HepG2 (cell line): ENCODE results near the gene ITPK1. TPM values are rescaled to one million over a fixed set of nuclear protein-coding genes. Genes with fewer than 3 reads are reported as not detected.

ENCODE experiments used
- ARNT2 ChIP-seq: sonication (generic); formaldehyde crosslinking; IDR thresholded peaks from 2 replicates; pipeline ENCODE4 v1.8.0; 2022; ENCODE audit warnings: mild to moderate bottlenecking, low read depth, missing genetic modification reagents, moderate library complexity
- DNMT3B ChIP-seq: conservative IDR thresholded peaks from 2 replicates; pipeline ENCODE4 v1.6.1; 2016; ENCODE audit warnings: missing biosample characterization, control low read depth
- MTERF4 ChIP-seq: sonication (generic); formaldehyde crosslinking; IDR thresholded peaks from 2 replicates; pipeline ENCODE4 v1.8.0; 2023; ENCODE audit warnings: mild to moderate bottlenecking, missing genetic modification reagents
- MTF1 ChIP-seq: sonication (generic); formaldehyde crosslinking; IDR thresholded peaks from 2 replicates; pipeline ENCODE4 v1.5.0; 2020; ENCODE audit warnings: missing genetic modification reagents
- MXD4 ChIP-seq: IDR thresholded peaks from 2 replicates; pipeline ENCODE4 v1.6.1; 2016; ENCODE audit warnings: mild to moderate bottlenecking, missing biosample characterization, missing genetic modification reagents
- NONO ChIP-seq, 2 experiments: fragments of 450-650 bp in 1 of 2; sonication (generic) in 1 of 2; formaldehyde crosslinking in 1 of 2; IDR thresholded peaks in 1 of 2; conservative IDR thresholded peaks in 1 of 2; 2 replicates each; pipeline versions ENCODE4 v1.6.1 to v1.8.0; 2017 to 2022; ENCODE audit warnings: mild to moderate bottlenecking in 1 of 2, missing genetic modification reagents in 1 of 2, moderate library complexity in 1 of 2
- PPARG ChIP-seq: conservative IDR thresholded peaks from 2 replicates; pipeline ENCODE4 v1.6.1; 2016; ENCODE audit warnings: missing biosample characterization, missing genetic modification reagents
- TGIF2 ChIP-seq: IDR thresholded peaks from 2 replicates; pipeline ENCODE4 v1.6.1; 2016; ENCODE audit warnings: control low read depth, missing compliant biosample characterization
- WIZ ChIP-seq: sonication (generic); formaldehyde crosslinking; IDR thresholded peaks from 2 replicates; pipeline ENCODE4 v1.5.1; 2020; ENCODE audit warnings: mild to moderate bottlenecking, missing genetic modification reagents
- ZBTB20 ChIP-seq: sonication (generic); formaldehyde crosslinking; IDR thresholded peaks from 2 replicates; pipeline ENCODE4 v1.8.1; 2023; ENCODE audit warnings: missing genetic modification reagents, low read depth, mild to moderate bottlenecking, borderline replicate concordance
- ZBTB42 ChIP-seq: sonication (generic); formaldehyde crosslinking; IDR thresholded peaks from 2 replicates; pipeline ENCODE4 v1.5.0; 2020; ENCODE audit warnings: mild to moderate bottlenecking, missing genetic modification reagents
- ZFP1 ChIP-seq: IDR thresholded peaks from 2 replicates; pipeline ENCODE4 v1.6.1; 2016
- ZNF232 ChIP-seq: sonication (generic); formaldehyde crosslinking; IDR thresholded peaks from 2 replicates; pipeline ENCODE4 v1.4.0; 2020; ENCODE audit warnings: missing genetic modification reagents, borderline replicate concordance
- ZNF256 ChIP-seq: sonication (generic); formaldehyde crosslinking; conservative IDR thresholded peaks from 2 replicates; pipeline ENCODE4 v1.4.0; 2020; ENCODE audit warnings: missing genetic modification reagents
- ZNF773 ChIP-seq: sonication (generic); formaldehyde crosslinking; IDR thresholded peaks from 2 replicates; pipeline ENCODE4 v1.4.0; 2020; ENCODE audit warnings: missing genetic modification reagents, borderline replicate concordance
- polyA plus RNA-seq, 8 experiments: library from polyadenylated mRNA; depleted of rRNA in 3 of 8; stranded (reverse) in 7 of 8; unstranded in 1 of 8; fragments of >200 nt; fragmentation: Illumina TruSeq in 4 of 8; extraction: Trizol in 4 of 8; gene quantifications; 2 replicates each; pipeline versions ENCODE4 v1.2.1 to v1.2.3, GENCODE V29; 2011 to 2016; ENCODE audit warnings: low read depth in 4 of 8, missing spikeins in 1 of 8, mixed read lengths in 1 of 8; ENCODE audit not compliant: insufficient read depth in 1 of 8
- total RNA-seq, 5 experiments: library from RNA; depleted of rRNA; stranded (reverse); fragments of >200 nt; fragmentation: Illumina TruSeq; extraction: Trizol; gene quantifications; 2 replicates each; pipeline ENCODE4 v1.2.3, GENCODE V29; 2016; ENCODE audit warnings: low read depth in 1 of 5
- TF ChIP-seq, protein P1 (sequence below): sonication (generic); formaldehyde crosslinking; IDR thresholded peaks from 2 replicates; pipeline ENCODE4 v1.4.0; 2020; ENCODE audit warnings: missing genetic modification reagents
- TF ChIP-seq, protein P2 (sequence below): sonication (generic); formaldehyde crosslinking; conservative IDR thresholded peaks from 2 replicates; pipeline ENCODE4 v1.4.0; 2020; ENCODE audit warnings: missing genetic modification reagents
- TF ChIP-seq, protein P3 (sequence below): sonication (generic); formaldehyde crosslinking; IDR thresholded peaks from 2 replicates; pipeline ENCODE4 v1.9.0; 2021; ENCODE audit warnings: missing genetic modification reagents, borderline replicate concordance
- TF ChIP-seq, protein P4 (sequence below): sonication (generic); formaldehyde crosslinking; IDR thresholded peaks from 2 replicates; pipeline ENCODE4 v1.8.1; 2023; ENCODE audit warnings: mild to moderate bottlenecking, missing genetic modification reagents, borderline replicate concordance

The ITPK1 gene
- total and polyA plus RNA-seq, 2 of the 13 experiments (the other 11 are each of a cell fraction or from before 2014, with no cell fraction given) = 20.5 to 47.5 TPM

- TF ChIP-seq MXD4 (CRISPR knock-in tag) (peak; percentile 76; the same call in 1 of the 2 replicates), ZBTB42 (0 out of 2 replicates have a peak, but pooled peaks have one; percentile 33), WIZ (CRISPR knock-in tag) (peak; percentile 98), NONO (IDR thresholded peaks at IDR 0.05) (no peak), NONO (CRISPR knock-in tag; conservative IDR thresholded peaks at IDR 0.05) (no peak), MTF1 (CRISPR knock-in tag) (peak; percentile 77; the same call in 1 of the 2 replicates), ZNF256 (CRISPR knock-in tag) (0 out of 2 replicates have a peak, but pooled peaks have one; percentile 86), ZFP1 (no peak), ZBTB20 (CRISPR knock-in tag) (peak; percentile 38; the same call in 1 of the 2 replicates), PPARG (CRISPR knock-in tag) (peak; percentile 63), ARNT2 (peak; percentile 69), ZNF773 (peak; percentile 95; the same call in 1 of the 2 replicates), TGIF2 (CRISPR knock-in tag) (peak; percentile 79), DNMT3B (CRISPR knock-in tag) (peak; percentile 96; the same call in 1 of the 2 replicates), ZNF232 (CRISPR knock-in tag) (peak; percentile 95; the same call in 1 of the 2 replicates), MTERF4 (CRISPR knock-in tag) (peak; percentile 52; the same call in 1 of the 2 replicates)
- TF ChIP-seq, protein P1, sequence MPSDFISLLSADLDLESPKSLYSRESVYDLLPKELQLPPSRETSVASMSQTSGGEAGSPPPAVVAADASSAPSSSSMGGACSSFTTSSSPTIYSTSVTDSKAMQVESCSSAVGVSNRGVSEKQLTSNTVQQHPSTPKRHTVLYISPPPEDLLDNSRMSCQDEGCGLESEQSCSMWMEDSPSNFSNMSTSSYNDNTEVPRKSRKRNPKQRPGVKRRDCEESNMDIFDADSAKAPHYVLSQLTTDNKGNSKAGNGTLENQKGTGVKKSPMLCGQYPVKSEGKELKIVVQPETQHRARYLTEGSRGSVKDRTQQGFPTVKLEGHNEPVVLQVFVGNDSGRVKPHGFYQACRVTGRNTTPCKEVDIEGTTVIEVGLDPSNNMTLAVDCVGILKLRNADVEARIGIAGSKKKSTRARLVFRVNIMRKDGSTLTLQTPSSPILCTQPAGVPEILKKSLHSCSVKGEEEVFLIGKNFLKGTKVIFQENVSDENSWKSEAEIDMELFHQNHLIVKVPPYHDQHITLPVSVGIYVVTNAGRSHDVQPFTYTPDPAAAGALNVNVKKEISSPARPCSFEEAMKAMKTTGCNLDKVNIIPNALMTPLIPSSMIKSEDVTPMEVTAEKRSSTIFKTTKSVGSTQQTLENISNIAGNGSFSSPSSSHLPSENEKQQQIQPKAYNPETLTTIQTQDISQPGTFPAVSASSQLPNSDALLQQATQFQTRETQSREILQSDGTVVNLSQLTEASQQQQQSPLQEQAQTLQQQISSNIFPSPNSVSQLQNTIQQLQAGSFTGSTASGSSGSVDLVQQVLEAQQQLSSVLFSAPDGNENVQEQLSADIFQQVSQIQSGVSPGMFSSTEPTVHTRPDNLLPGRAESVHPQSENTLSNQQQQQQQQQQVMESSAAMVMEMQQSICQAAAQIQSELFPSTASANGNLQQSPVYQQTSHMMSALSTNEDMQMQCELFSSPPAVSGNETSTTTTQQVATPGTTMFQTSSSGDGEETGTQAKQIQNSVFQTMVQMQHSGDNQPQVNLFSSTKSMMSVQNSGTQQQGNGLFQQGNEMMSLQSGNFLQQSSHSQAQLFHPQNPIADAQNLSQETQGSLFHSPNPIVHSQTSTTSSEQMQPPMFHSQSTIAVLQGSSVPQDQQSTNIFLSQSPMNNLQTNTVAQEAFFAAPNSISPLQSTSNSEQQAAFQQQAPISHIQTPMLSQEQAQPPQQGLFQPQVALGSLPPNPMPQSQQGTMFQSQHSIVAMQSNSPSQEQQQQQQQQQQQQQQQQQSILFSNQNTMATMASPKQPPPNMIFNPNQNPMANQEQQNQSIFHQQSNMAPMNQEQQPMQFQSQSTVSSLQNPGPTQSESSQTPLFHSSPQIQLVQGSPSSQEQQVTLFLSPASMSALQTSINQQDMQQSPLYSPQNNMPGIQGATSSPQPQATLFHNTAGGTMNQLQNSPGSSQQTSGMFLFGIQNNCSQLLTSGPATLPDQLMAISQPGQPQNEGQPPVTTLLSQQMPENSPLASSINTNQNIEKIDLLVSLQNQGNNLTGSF (CRISPR knock-in tag) = peak; percentile 63; the same call in 1 of the 2 replicates
- TF ChIP-seq, protein P2, sequence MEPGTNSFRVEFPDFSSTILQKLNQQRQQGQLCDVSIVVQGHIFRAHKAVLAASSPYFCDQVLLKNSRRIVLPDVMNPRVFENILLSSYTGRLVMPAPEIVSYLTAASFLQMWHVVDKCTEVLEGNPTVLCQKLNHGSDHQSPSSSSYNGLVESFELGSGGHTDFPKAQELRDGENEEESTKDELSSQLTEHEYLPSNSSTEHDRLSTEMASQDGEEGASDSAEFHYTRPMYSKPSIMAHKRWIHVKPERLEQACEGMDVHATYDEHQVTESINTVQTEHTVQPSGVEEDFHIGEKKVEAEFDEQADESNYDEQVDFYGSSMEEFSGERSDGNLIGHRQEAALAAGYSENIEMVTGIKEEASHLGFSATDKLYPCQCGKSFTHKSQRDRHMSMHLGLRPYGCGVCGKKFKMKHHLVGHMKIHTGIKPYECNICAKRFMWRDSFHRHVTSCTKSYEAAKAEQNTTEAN = peak; percentile 82
- TF ChIP-seq, protein P3, sequence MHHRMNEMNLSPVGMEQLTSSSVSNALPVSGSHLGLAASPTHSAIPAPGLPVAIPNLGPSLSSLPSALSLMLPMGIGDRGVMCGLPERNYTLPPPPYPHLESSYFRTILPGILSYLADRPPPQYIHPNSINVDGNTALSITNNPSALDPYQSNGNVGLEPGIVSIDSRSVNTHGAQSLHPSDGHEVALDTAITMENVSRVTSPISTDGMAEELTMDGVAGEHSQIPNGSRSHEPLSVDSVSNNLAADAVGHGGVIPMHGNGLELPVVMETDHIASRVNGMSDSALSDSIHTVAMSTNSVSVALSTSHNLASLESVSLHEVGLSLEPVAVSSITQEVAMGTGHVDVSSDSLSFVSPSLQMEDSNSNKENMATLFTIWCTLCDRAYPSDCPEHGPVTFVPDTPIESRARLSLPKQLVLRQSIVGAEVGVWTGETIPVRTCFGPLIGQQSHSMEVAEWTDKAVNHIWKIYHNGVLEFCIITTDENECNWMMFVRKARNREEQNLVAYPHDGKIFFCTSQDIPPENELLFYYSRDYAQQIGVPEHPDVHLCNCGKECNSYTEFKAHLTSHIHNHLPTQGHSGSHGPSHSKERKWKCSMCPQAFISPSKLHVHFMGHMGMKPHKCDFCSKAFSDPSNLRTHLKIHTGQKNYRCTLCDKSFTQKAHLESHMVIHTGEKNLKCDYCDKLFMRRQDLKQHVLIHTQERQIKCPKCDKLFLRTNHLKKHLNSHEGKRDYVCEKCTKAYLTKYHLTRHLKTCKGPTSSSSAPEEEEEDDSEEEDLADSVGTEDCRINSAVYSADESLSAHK (CRISPR knock-in tag) = peak; percentile 72; the same call in 1 of the 2 replicates
- TF ChIP-seq, protein P4, sequence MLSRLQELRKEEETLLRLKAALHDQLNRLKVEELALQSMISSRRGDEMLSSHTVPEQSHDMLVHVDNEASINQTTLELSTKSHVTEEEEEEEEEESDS (CRISPR knock-in tag) = no peak; the same call in 1 of the 2 replicates
These were observed 201.6 kb downstream of the ITPK1 start (continued) for GRCh38 chr14:92914087-92914656.
